Superior temporal gyrus (tissue), 1 donor: ENCODE results near the gene TBC1D1.

Experiments used
- DNase-seq: peaks from one replicate; pipeline ENCODE4 v3.0.0-alpha.2; 2016; ENCODE audit errors: extremely low spot score

The TBC1D1 gene

GRCh38 chr4:38050560-38051350 is 159.9 kb downstream of the TBC1D1 start:
- DNase-seq = no peak

GRCh38 chr4:38055566-38055965 is 164.7 kb downstream of the TBC1D1 start:
- no peak for DNase-seq

GRCh38 chr4:38056011-38056685 is 165.3 kb downstream of the TBC1D1 start:
- no peak for DNase-seq

GRCh38 chr4:38058151-38058550 is 167.3 kb downstream of the TBC1D1 start:
- DNase-seq = no peak

DNA sequence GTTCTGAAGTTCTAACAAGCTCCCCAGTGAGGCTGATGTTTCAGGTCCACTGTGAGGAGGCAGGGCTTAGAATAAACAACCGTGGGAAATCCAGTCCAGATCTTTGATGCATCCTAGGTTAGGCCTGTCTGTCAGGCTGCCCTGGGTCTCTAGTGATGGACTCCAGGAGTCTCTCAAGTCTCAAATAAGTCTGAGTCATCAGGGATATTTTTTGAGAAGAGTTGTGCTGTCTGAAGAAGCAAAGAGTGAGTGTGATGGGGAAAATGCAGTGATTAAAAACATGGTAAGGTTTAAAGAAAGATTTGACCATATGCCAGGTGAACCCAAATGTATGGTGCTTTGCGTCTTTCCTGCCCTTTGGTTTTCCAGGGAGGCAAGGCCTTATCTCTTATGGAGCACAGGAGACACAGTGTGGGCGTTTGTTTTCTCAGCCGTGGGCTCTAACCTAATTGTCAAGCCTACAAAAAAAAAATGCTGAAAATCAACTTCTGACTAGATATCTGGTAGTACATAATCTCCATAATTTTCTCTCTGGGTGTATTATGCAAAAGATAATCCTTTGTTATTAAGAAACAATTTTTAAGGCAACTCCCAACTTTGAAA is 170.0 kb downstream of the TBC1D1 start:
- no peak for DNase-seq

DNA sequence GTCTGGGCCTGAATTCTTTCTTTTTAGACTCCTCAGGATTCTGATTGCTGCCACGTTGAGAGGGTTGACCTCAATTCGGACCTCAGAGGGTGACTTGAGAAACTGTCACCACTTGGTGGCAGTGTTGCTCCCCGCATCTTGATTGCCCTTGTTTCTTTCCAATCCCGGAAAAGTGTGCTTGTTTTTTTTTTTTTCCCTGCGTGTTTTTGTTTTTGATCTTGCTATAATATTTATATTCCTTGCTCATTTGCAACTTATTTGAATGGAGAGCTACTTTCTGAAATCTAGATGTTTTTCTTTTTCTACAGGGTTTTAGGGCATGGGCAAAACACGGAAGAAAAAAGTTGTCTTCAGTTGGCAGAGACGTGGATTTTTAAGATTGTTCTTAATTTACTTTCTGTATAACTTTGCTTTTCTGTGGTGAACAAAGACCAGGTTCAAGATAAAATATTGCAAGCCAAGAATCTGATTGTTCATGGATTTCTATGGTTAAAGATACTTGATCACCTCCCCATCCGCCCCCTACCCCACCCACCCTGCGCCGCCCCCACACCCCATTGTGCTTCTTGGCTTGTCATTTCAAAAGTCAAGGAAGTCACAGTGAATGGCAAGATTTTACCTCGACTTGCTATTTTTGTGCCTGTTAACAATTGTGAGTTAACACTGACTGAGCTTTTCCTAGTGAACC is 171.3 kb downstream of the TBC1D1 start:
- DNase-seq = peak; percentile 94

DNA sequence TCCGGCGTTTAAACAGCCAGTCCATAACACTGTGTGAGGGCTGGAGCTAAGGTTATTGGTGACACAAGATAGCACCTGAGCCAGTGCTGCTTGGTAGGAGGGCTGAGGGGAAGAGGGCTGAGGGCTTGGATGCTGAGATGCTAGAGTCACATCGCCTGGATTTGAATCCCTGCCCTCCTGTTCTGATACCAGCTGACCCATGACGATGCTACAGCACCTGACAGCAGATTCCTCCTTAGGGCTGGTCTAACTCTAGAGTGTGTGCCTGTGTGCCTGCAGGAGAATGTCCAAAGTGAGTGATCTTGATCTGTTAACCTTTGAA is 171.9 kb downstream of the TBC1D1 start:
- DNase-seq = no peak

GRCh38 chr4:38065176-38065575 is 174.3 kb downstream of the TBC1D1 start:
- DNase-seq = no peak

DNA sequence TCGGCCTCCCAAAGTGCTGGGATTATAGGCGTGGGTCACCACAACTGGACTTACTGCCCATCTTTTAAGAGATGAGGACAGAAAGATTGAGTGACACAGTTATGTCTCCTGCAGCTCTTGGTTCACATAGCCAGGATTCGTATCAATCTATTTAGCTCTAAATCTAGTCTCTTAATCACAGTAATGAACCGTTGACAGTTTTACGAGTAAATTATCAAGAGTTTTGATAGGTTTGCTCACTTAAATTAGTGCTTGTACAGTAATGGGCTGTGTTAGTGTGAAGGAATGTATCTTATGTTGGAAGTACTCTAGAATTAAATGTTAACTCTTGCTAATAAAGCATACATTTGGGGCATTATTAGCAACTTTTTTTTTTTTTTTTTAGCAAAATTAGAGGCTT is 175.0 kb downstream of the TBC1D1 start:
- no peak for DNase-seq

DNA sequence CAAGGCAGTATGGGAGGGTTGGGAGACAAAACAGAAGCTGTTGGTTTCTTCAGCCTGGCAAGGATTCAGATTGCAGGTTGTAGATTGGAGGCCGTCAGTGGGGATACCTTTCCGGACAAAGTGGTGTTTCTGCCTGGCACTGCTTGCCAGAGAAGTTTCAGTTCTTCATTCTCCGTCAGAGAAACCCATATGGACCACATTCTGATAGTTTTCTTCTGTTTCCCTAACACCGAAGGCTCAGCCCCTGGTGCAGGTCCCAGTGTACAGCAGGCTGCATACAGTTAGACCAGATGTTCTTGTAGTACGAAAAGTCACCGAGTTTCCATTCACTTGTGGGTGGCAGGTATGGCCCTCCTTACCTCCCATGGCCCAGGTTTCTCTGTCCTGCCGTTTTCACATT is 176.6 kb downstream of the TBC1D1 start:
- DNase-seq = no peak

DNA sequence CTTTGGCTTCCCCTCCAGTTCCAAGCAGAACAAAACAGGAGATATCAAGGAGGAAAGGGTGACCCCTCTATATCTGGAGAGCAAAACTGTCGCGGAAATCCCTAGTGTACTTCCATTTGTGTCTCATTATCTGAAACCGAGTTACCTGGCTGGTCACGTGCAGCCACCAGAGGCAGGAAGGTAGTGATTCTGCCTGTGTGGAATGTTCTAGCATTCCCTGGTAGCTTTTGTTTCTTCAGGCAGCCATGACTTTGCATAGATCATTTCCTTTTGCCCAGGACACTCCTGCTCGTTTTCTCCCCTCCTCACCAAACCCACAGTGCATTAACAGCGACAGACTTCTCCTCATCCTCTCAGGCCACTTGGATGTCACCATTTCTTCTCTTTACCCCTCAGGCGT is 177.2 kb downstream of the TBC1D1 start:
- DNase-seq = no peak

GRCh38 chr4:38069271-38069760 is 178.4 kb downstream of the TBC1D1 start:
- no peak for DNase-seq

DNA sequence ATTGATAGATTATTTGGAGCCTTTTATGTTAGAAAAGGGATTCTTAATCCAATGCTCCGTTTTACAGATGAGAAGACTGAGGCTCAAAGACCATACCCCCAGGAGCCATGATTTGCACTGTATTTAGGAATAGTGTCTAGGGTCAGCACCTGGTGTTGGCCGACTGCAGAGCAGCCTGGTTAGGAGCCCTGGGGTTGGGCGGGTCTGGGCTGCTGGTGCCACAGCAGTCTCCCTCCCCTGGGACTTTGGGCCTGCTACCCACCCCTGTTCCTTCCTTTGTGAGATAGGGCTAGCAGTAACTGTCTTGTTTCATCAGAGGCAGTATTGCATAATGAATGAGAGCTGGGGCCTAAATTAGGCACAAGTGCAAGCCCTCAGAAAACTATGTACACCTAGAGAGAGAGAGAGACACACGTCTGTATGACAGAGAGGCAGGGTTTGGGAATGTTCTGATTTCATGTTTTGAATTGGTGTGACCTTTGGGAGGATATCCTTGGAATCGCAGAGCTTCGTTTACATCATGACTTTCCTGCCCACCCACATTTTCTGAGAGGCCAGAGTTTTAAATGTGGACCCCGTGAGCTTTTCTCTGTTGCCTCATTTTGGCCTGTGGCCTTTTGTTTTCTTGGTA is 181.0 kb downstream of the TBC1D1 start:
- DNase-seq = no peak

GRCh38 chr4:38072578-38072977 is 181.7 kb downstream of the TBC1D1 start:
- DNase-seq = no peak

GRCh38 chr4:38073596-38074234 is 182.8 kb downstream of the TBC1D1 start:
- DNase-seq = no peak

GRCh38 chr4:38075370-38076152 is 184.7 kb downstream of the TBC1D1 start:
- no peak for DNase-seq

- DNase-seq = no peak
Measured at GRCh38 chr4:38076153-38076669, 185.3 kb downstream of the TBC1D1 start.

DNA sequence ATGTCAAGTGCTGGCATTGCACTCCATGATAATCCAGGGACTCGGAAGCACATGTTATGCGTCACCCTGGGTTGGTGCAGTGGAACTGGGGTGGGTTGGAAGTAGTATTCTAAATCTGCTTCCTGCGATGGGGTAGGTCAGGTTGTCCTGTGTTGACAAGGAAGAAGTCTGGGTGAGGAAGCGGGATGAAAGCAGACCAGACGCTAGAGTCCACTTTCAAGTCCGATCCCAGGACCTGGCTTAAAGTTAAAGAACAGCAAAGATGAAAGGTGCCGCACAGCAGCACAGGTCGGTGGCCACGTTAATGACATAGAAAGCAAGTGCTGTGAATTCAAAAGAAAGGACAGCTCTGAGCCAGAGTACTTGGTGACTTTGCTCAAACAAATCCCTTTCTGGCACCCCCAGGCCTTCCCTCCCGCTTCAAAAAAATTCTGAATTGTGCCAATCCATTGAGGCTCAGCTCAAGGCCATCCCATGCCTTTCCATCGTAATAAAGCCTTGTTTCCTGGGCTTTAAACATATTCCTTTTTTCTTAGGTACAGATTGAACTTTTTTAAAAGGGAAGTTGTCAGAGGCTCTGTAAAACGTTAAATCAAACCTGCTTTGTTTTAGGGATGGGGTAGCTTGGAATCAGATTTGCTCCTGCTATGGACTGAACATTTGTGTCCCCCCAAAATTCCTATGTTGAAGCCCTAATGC is 187.1 kb downstream of the TBC1D1 start:
- DNase-seq = no peak

GRCh38 chr4:38078590-38079421 is 187.9 kb downstream of the TBC1D1 start:
- no peak for DNase-seq
